Astrocyte (in vitro differentiated cells and primary cell): ENCODE measurements around the gene HYPK. TPM values are rescaled to one million over a fixed set of nuclear protein-coding genes. Genes with fewer than 3 reads are reported as not detected.
A peak's percentile ranks its signal among the peaks of the same experiment; 100 is the strongest.
"Not testable (repeated sequence)": the region's sequence is repeated elsewhere in the genome, so short reads cannot be mapped to it uniquely, and the experiment has no call there.

ENCODE experiments used
- DNase-seq: peaks from one replicate; pipeline ENCODE4 v3.0.0-alpha.2; 2010; ENCODE audit warnings: low read depth
- FAIRE-seq: peaks from 2 replicates; lab custom pipeline; 2011; peaks lifted over from hg19 to GRCh38; lab: Jason Lieb, UNC
- H2AFZ ChIP-seq: 2 replicates; pipeline ENCODE4 v1.6.0; 2012; ENCODE audit warnings: low read depth, low read length, inconsistent platforms
- H3K27ac ChIP-seq: 2 replicates; pipeline ENCODE4 v1.5.1; 2011; ENCODE audit warnings: low read depth, low read length, inconsistent platforms
- H3K27me3 ChIP-seq: 2 replicates; pipeline ENCODE4 v1.6.0; 2011; ENCODE audit warnings: low read length, inconsistent platforms; ENCODE audit not compliant: insufficient read depth
- H3K36me3 ChIP-seq: 2 replicates; pipeline ENCODE4 v1.5.1; 2011; ENCODE audit warnings: low read length, inconsistent platforms; ENCODE audit not compliant: insufficient read depth
- H3K4me1 ChIP-seq: 2 replicates; pipeline ENCODE4 v1.5.1; 2011; ENCODE audit warnings: low read length, inconsistent platforms; ENCODE audit not compliant: insufficient read depth
- H3K4me2 ChIP-seq: 2 replicates; pipeline ENCODE4 v1.6.0; 2012; ENCODE audit warnings: low read length, inconsistent platforms
- H3K4me3 ChIP-seq: 2 replicates; pipeline ENCODE4 v1.5.1; 2011; ENCODE audit warnings: low read depth, mild to moderate bottlenecking, low read length, inconsistent platforms; ENCODE audit not compliant: insufficient read depth
- H3K79me2 ChIP-seq: 2 replicates; pipeline ENCODE4 v1.6.0; 2012; ENCODE audit warnings: mild to moderate bottlenecking, low read length, inconsistent platforms; ENCODE audit not compliant: insufficient read depth
- H3K9ac ChIP-seq: 2 replicates; pipeline ENCODE4 v1.6.0; 2012; ENCODE audit warnings: mild to moderate bottlenecking, low read length, inconsistent platforms
- H3K9me3 ChIP-seq: 2 replicates; pipeline ENCODE4 v1.5.1; 2012; ENCODE audit warnings: low read depth, mild to moderate bottlenecking, low read length, inconsistent platforms; ENCODE audit not compliant: insufficient read depth
- H4K20me1 ChIP-seq: 2 replicates; pipeline ENCODE4 v1.6.0; 2012; ENCODE audit warnings: low read length, inconsistent platforms; ENCODE audit not compliant: insufficient read depth
- H3K27ac Mint-ChIP-seq: one replicate; pipeline ENCODE4 v1.8.0; 2021; ENCODE audit warnings: mild to moderate bottlenecking, mixed read lengths; ENCODE audit not compliant: unreplicated experiment
- H3K27me3 Mint-ChIP-seq: one replicate; pipeline ENCODE4 v1.8.0; 2021; ENCODE audit warnings: low read depth, mixed read lengths; ENCODE audit not compliant: unreplicated experiment
- H3K36me3 Mint-ChIP-seq: one replicate; pipeline ENCODE4 v1.8.0; 2021; ENCODE audit warnings: low read depth, mixed read lengths; ENCODE audit not compliant: unreplicated experiment
- H3K4me1 Mint-ChIP-seq: one replicate; pipeline ENCODE4 v1.8.0; 2021; ENCODE audit warnings: low read depth, mixed read lengths; ENCODE audit not compliant: unreplicated experiment
- H3K4me3 Mint-ChIP-seq: one replicate; pipeline ENCODE4 v1.8.0; 2021; ENCODE audit warnings: mild to moderate bottlenecking, moderate library complexity, mixed read lengths; ENCODE audit not compliant: unreplicated experiment
- H3K9me3 Mint-ChIP-seq: one replicate; pipeline ENCODE4 v1.8.0; 2021; ENCODE audit warnings: mild to moderate bottlenecking, mixed read lengths; ENCODE audit not compliant: unreplicated experiment
- EZH2 ChIP-seq: IDR thresholded peaks from 2 replicates; pipeline ENCODE4 v1.6.1; 2012; ENCODE audit warnings: mild to moderate bottlenecking, low read length, inconsistent platforms; ENCODE audit not compliant: insufficient read depth
- total RNA-seq: library from RNA; stranded (reverse); gene quantifications from 2 replicates; pipeline ENCODE4 v1.2.1, GENCODE V29; 2021
- TF ChIP-seq, protein P1 (sequence below): IDR thresholded peaks from 2 replicates; pipeline ENCODE4 v1.5.1; 2011; ENCODE audit warnings: low read depth, mild to moderate bottlenecking, inconsistent platforms, low read length, moderate library complexity; ENCODE audit not compliant: insufficient read depth

Gene HYPK
- total RNA-seq, 1 donor from 2014 or later = 15.7 TPM

DNA sequence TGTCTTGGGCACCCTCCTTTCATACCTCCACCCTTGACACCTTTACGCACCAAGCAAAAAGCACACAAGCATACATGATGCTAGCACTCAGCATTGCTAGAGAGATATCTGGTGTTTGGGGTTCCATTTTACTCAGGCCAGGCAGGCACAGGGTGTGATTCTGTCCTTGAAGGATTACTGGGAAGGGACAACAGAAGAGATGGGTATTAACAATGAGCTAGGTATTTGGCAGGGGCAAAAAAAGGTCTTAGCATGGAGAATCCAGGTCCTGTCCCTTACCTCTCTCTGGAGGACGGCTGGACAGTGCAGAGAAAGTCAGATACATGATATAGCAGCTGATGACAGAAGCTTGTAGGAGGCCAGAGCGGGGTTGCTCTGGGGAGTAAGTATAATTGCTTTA lies 3.8 kb upstream of the HYPK start:
- no peak overlapping the region for H3K4me2 ChIP-seq
- Mint-ChIP-seq H3K27me3 (no peaks in the 10 kb centered on the region), H3K4me3 (no peak overlapping the region), H3K9me3 (peaks cover 2% of the 10 kb centered on the region), H3K4me1 (peaks cover 61% of the 10 kb centered on the region), H3K27ac (peak overlapping the region; percentile 63), H3K36me3 (peaks cover 32% of the 10 kb centered on the region)
- H3K27me3 ChIP-seq = no peaks in the 10 kb centered on the region
- peaks cover 26% of the 10 kb centered on the region for H3K36me3 ChIP-seq
- H3K9ac ChIP-seq = no peak overlapping the region
- no peaks in the 10 kb centered on the region for H3K9me3 ChIP-seq
- H4K20me1 ChIP-seq = peaks cover 50% of the 10 kb centered on the region
- no peak overlapping the region for H2AFZ ChIP-seq
- FAIRE-seq (no peak), DNase-seq (no peak)
- H3K79me2 ChIP-seq = peaks cover 49% of the 10 kb centered on the region
- TF ChIP-seq, protein P1, sequence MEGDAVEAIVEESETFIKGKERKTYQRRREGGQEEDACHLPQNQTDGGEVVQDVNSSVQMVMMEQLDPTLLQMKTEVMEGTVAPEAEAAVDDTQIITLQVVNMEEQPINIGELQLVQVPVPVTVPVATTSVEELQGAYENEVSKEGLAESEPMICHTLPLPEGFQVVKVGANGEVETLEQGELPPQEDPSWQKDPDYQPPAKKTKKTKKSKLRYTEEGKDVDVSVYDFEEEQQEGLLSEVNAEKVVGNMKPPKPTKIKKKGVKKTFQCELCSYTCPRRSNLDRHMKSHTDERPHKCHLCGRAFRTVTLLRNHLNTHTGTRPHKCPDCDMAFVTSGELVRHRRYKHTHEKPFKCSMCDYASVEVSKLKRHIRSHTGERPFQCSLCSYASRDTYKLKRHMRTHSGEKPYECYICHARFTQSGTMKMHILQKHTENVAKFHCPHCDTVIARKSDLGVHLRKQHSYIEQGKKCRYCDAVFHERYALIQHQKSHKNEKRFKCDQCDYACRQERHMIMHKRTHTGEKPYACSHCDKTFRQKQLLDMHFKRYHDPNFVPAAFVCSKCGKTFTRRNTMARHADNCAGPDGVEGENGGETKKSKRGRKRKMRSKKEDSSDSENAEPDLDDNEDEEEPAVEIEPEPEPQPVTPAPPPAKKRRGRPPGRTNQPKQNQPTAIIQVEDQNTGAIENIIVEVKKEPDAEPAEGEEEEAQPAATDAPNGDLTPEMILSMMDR = no peak
- no peak for TF ChIP-seq EZH2
- peaks cover 35% of the 10 kb centered on the region for H3K4me1 ChIP-seq
- no peak overlapping the region for H3K27ac ChIP-seq
- no peak overlapping the region for H3K4me3 ChIP-seq

DNA sequence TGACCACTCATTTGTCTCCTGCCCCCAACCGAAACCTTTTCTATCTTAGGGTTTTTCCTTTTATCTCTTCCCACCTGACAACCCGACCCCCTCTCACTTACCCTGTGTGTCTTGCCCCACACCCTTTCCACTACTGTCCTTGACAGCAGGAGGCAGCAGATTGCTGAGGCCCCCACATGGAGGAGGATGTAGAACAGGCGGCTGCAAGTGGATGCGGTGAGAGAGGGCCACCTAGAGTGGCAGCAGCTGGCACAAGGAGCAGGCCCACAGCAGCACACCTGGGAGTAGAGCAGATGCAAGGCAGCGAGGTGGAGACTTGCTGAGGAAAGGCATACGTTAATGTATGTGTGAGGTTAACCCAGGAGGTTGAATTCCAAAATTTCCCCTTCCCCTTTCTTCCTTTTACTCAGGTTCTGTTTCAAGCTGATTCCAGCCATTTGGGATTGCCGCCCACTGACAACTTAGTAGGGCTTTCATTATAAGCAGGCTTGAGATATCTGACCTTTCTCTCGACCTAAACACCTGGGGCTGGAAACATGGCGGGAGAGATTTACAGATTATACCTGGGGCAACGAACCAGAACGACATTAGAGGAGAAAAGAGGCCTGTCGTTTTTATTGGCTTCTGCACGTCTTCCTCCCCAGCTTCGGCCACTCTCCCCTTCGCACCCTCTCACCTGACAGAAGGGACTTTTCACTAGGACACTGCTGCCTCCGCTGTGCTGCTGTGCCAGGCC lies 1.0 kb upstream of the HYPK start:
- Mint-ChIP-seq H3K9me3 (peaks cover 2% of the 10 kb centered on the region), H3K36me3 (peaks cover 32% of the 10 kb centered on the region), H3K27me3 (no peaks in the 10 kb centered on the region), H3K4me3 (peak overlapping the region; percentile 100), H3K27ac (peak overlapping the region; percentile 83), H3K4me1 (peaks cover 54% of the 10 kb centered on the region)
- peaks cover 24% of the 10 kb centered on the region for H3K4me1 ChIP-seq
- no peak overlapping the region for H3K4me3 ChIP-seq
- H3K36me3 ChIP-seq = peaks cover 33% of the 10 kb centered on the region
- no peak overlapping the region for H2AFZ ChIP-seq
- DNase-seq (no peak), FAIRE-seq (no peak)
- peaks cover 34% of the 10 kb centered on the region for H4K20me1 ChIP-seq
- no peak overlapping the region for H3K4me2 ChIP-seq
- peaks cover 31% of the 10 kb centered on the region for H3K79me2 ChIP-seq
- no peak for TF ChIP-seq EZH2
- TF ChIP-seq, protein P1 = no peak
- no peaks in the 10 kb centered on the region for H3K9me3 ChIP-seq
- H3K9ac ChIP-seq = no peak overlapping the region
- no peak overlapping the region for H3K27ac ChIP-seq
- H3K27me3 ChIP-seq = no peaks in the 10 kb centered on the region

DNA sequence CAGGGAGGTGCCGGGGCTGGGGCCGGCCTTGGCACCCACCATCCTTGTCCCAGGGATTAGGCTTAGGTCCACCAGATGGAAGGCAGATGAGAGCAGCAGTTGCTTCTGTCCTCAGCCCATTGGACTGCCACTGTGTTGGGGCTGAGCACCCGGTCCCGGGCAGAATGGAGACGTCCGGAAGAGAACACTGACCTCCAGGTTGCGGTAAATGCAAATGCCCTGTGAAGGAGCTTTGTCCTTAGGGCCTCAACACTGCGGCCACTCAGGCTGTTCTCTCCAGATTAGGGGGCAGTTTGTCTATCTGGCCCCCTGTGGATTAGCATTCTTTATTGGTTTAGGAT lies 484 bp upstream of the HYPK start, which contains the start of gene SERINC4:
TSS of gene SERINC4 (minus strand) at position 276 of the 341 bp plus-strand sequence. CDS start at position 42, 234 bp downstream.
- FAIRE-seq (no peak), DNase-seq (no peak)
- Histone ChIP-seq H3K4me1 (peaks cover 19% of the 10 kb centered on the region), H3K4me3 (peak within 1 kb of the TSS; percentile 100), H3K9me3 (no peaks in the 10 kb centered on the region), H3K36me3 (peaks cover 35% of the 10 kb centered on the region), H4K20me1 (peaks cover 29% of the 10 kb centered on the region), H3K27me3 (no peaks in the 10 kb centered on the region), H3K4me2 (peak within 1 kb of the TSS; percentile 96), H3K9ac (peak within 1 kb of the TSS; percentile 95), H3K27ac (peak within 1 kb of the TSS; percentile 71), H3K79me2 (peaks cover 26% of the 10 kb centered on the region), H2AFZ (peak within 1 kb of the TSS; percentile 78)
- H3K27ac Mint-ChIP-seq = peak within 1 kb of the TSS; percentile 99
- peak within 1 kb of the TSS; percentile 100 for H3K4me3 Mint-ChIP-seq
- TF ChIP-seq, protein P1 = no peak
- no peak for TF ChIP-seq EZH2
- no peaks in the 10 kb centered on the region for H3K27me3 Mint-ChIP-seq
- H3K36me3 Mint-ChIP-seq = peaks cover 28% of the 10 kb centered on the region
- H3K9me3 Mint-ChIP-seq = peaks cover 2% of the 10 kb centered on the region
- peaks cover 49% of the 10 kb centered on the region for H3K4me1 Mint-ChIP-seq

DNA sequence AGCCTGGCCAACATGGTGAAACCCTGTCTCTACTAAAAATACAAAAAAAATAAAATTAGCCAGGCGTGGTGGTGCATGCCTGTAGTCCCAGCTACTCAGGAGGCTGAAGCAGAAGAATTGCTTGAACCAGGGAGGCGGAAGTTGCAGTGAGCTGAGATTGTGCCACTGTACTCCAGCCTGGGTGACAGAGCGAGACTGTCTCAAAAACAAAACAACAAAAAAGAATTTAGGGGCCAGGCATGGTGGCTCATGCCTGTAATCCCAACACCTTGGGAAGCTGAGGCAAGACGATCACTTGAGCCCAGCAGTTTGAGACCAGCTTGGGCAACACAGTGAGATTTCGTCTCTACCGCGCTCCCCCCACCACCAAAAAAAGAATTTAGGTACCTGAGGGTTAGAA lies 2.3 kb downstream of the HYPK start:
- H3K27me3 Mint-ChIP-seq = not testable (repeated sequence)

More for the DNA sequence above, 2.3 kb downstream of the HYPK start:
- not testable (repeated sequence) for H4K20me1 ChIP-seq, H3K4me3 Mint-ChIP-seq, H3K27ac Mint-ChIP-seq, FAIRE-seq, H3K9me3 ChIP-seq, H3K27me3 ChIP-seq, H3K27ac ChIP-seq, H2AFZ ChIP-seq, DNase-seq, H3K9me3 Mint-ChIP-seq, H3K4me3 ChIP-seq, H3K9ac ChIP-seq, H3K4me2 ChIP-seq
- Mint-ChIP-seq H3K36me3 (peaks cover 22% of the 10 kb centered on the region), H3K4me1 (peaks cover 24% of the 10 kb centered on the region)
- Histone ChIP-seq H3K4me1 (peaks cover 12% of the 10 kb centered on the region), H3K36me3 (peaks cover 36% of the 10 kb centered on the region), H3K79me2 (peaks cover 18% of the 10 kb centered on the region)
